HCT116 (cell line): ENCODE measurements around the gene GRIFIN. TPM values are rescaled to one million over a fixed set of nuclear protein-coding genes. Genes with fewer than 3 reads are reported as not detected.

Experiments used
- ATAC-seq: fragments of 200-7000 bp; cut with Tn5 transposase; 2 replicates; pipeline ENCODE4 v1.9.1; 2020; ENCODE audit warnings: mild to moderate bottlenecking, moderate library complexity
- BruUV-seq: library from RNA; stranded (reverse); fragments of 400-500 nt; replicated peaks from 2 replicates; lab custom pipeline; 2021; lab: Mats Ljungman, UMichigan
- CTCF ChIA-PET: fragments of 300-600 bp; sonication (Branson Sonifier 250); formaldehyde crosslinking; loops from one replicate; lab custom pipeline; 2021; ENCODE audit warnings: antibody characterized with exemption; lab: Charles Lee
- POLR2A ChIA-PET: fragments of 300-600, 350-600 bp; sonication (Branson Sonifier 250); formaldehyde crosslinking; loops from one replicate; lab custom pipeline; 2021; ENCODE audit warnings: antibody characterized with exemption; lab: Charles Lee
- RAD21 ChIA-PET, 2 experiments: fragments of 300-600 bp; sonication (Branson Sonifier 250); formaldehyde crosslinking; loops; one replicate each; lab custom pipeline; 2023; ENCODE audit warnings: low total read pairs in 2 of 2; ENCODE audit not compliant: uncharacterized antibody in 2 of 2, unreplicated experiment in 2 of 2, low non-redundant PET in 1 of 2; lab: Charles Lee
- DNase-seq: peaks from one replicate; pipeline ENCODE4 v3.0.0-alpha.2; 2010; ENCODE audit warnings: low read depth, low spot score
- H2AFZ ChIP-seq: fragments of 200-600 bp; shearing (Covaris generic), sonication (generic); 2 replicates; pipeline ENCODE4 v1.6.1; 2017; ENCODE audit warnings: low read depth, mixed run types, mixed read lengths, antibody characterized with exemption, low read length; ENCODE audit not compliant: poor library complexity, severe bottlenecking
- H3K27ac ChIP-seq: 2 replicates; pipeline ENCODE4 v1.5.1; 2012; ENCODE audit warnings: low read depth, low read length
- H3K27me3 ChIP-seq: fragments of 200-600 bp; sonication (generic); 2 replicates; pipeline ENCODE4 v1.6.1; 2016; ENCODE audit warnings: mixed run types, low read length, mixed read lengths; ENCODE audit not compliant: insufficient read depth
- H3K36me3 ChIP-seq, 2 experiments: fragments of 200-500 bp in 1 of 2; fragments of 200-600 bp in 1 of 2; sonication (Bioruptor generic) in 1 of 2; sonication (generic) in 1 of 2; 2 replicates each; pipeline versions ENCODE4 v1.5.1 to v1.6.1; 2014 to 2016; ENCODE audit warnings: low read length in 2 of 2, inconsistent platforms in 1 of 2, mixed read lengths in 1 of 2, mixed run types in 1 of 2; ENCODE audit not compliant: insufficient read depth in 2 of 2, control insufficient read depth in 1 of 2
- H3K4me1 ChIP-seq, 2 experiments: fragments of 200-600 bp in 1 of 2; sonication (generic) in 1 of 2; 2 replicates each; pipeline versions ENCODE4 v1.5.1 to v1.6.1; 2012 to 2017; ENCODE audit warnings: low read length in 2 of 2, inconsistent platforms in 1 of 2, mild to moderate bottlenecking in 1 of 2, mixed read lengths in 1 of 2, mixed run types in 1 of 2, moderate library complexity in 1 of 2; ENCODE audit not compliant: insufficient read depth in 2 of 2, control insufficient read depth in 1 of 2
- H3K4me2 ChIP-seq: fragments of 200-600 bp; sonication (generic); 2 replicates; pipeline ENCODE4 v1.6.1; 2017; ENCODE audit warnings: mixed run types, low read length, mixed read lengths
- H3K4me3 ChIP-seq, 2 experiments: fragments of 200-600 bp in 1 of 2; sonication (generic) in 1 of 2; replicated peaks in 1 of 2; 2 replicates each; pipeline ENCODE4 v1.5.1; 2011 to 2016; ENCODE audit warnings: low read length in 2 of 2, control low read depth in 1 of 2, low read depth in 1 of 2, mild to moderate bottlenecking in 1 of 2, mixed read lengths in 1 of 2, mixed run types in 1 of 2
- H3K79me2 ChIP-seq: fragments of 200-600 bp; sonication (generic); 2 replicates; pipeline ENCODE4 v1.6.1; 2017; ENCODE audit warnings: mild to moderate bottlenecking, mixed run types, low read length, moderate library complexity, mixed read lengths; ENCODE audit not compliant: insufficient read depth
- H3K9ac ChIP-seq: fragments of 200-600 bp; sonication (generic); 2 replicates; pipeline ENCODE4 v1.6.1; 2016; ENCODE audit warnings: low read length, mixed read lengths
- H3K9me2 ChIP-seq: fragments of 200-600 bp; sonication (generic), shearing (Covaris generic); 2 replicates; pipeline ENCODE4 v1.6.1; 2017; ENCODE audit warnings: mixed run types, mild to moderate bottlenecking, moderate library complexity; ENCODE audit not compliant: insufficient read depth
- H3K9me3 ChIP-seq, 2 experiments: fragments of 200-500 bp in 1 of 2; fragments of 200-600 bp in 1 of 2; sonication (Bioruptor generic) in 1 of 2; sonication (generic) in 1 of 2; 2 replicates each; pipeline ENCODE4 v1.6.1; 2014 to 2017; ENCODE audit warnings: low read length in 2 of 2, mixed read lengths in 2 of 2, inconsistent platforms in 1 of 2, low read depth in 1 of 2, mild to moderate bottlenecking in 1 of 2, mixed run types in 1 of 2, moderate library complexity in 1 of 2; ENCODE audit not compliant: control insufficient read depth in 1 of 2, insufficient read depth in 1 of 2
- H4K20me1 ChIP-seq: fragments of 200-600 bp; sonication (generic), shearing (Covaris generic); 2 replicates; pipeline ENCODE4 v1.6.1; 2017; ENCODE audit warnings: mixed run types, mild to moderate bottlenecking, moderate library complexity; ENCODE audit not compliant: insufficient read depth
- ELF1 ChIP-seq: IDR thresholded peaks from 2 replicates; pipeline ENCODE4 v1.6.1; 2012; ENCODE audit warnings: low read depth, borderline replicate concordance
- EZH2 ChIP-seq: fragments of 200-600 bp; sonication (generic); IDR thresholded peaks from 2 replicates; pipeline ENCODE4 v1.6.1; 2017; ENCODE audit warnings: antibody characterized with exemption, mixed run types
- JUND ChIP-seq: IDR thresholded peaks from 2 replicates; pipeline ENCODE4 v1.6.1; 2012
- POLR2AphosphoS5 ChIP-seq: IDR thresholded peaks from 2 replicates; pipeline ENCODE4 v1.6.1; 2011; ENCODE audit warnings: mild to moderate bottlenecking, low read depth, low read length, moderate library complexity
- RAD21 ChIP-seq: IDR thresholded peaks from 2 replicates; pipeline ENCODE4 v1.6.1; 2012; ENCODE audit warnings: low read depth, mild to moderate bottlenecking
- SIN3A ChIP-seq: IDR thresholded peaks from 2 replicates; pipeline ENCODE4 v1.6.1; 2012; ENCODE audit warnings: low read depth
- intact Hi-C: fragments of 100-400 bp; cut with micrococcal nuclease; formaldehyde crosslinking; loops from 2 replicates; pipeline ENCODE4 v1.10.0; 2022
- total RNA-seq: library from RNA; stranded (reverse); gene quantifications from one replicate; pipeline ENCODE4 v1.2.1, GENCODE V29; 2021; ENCODE audit not compliant: unreplicated experiment
- TF ChIP-seq, protein P1 (sequence below), 3 experiments: fragments of 200-600 bp in 1 of 3; sonication (generic) in 1 of 3; IDR thresholded peaks in 2 of 3; conservative IDR thresholded peaks in 1 of 3; 2 replicates each; pipeline ENCODE4 v1.5.1; 2012 to 2017; ENCODE audit warnings: low read depth in 2 of 3, low read length in 2 of 3, antibody characterized with exemption in 1 of 3, borderline replicate concordance in 1 of 3, control low read depth in 1 of 3, mild to moderate bottlenecking in 1 of 3, mixed read lengths in 1 of 3, mixed run types in 1 of 3, moderate library complexity in 1 of 3; ENCODE audit not compliant: insufficient read depth in 1 of 3

GRIFIN gene
- total RNA-seq, 1 experiment from 2014 or later: not detected

DNA sequence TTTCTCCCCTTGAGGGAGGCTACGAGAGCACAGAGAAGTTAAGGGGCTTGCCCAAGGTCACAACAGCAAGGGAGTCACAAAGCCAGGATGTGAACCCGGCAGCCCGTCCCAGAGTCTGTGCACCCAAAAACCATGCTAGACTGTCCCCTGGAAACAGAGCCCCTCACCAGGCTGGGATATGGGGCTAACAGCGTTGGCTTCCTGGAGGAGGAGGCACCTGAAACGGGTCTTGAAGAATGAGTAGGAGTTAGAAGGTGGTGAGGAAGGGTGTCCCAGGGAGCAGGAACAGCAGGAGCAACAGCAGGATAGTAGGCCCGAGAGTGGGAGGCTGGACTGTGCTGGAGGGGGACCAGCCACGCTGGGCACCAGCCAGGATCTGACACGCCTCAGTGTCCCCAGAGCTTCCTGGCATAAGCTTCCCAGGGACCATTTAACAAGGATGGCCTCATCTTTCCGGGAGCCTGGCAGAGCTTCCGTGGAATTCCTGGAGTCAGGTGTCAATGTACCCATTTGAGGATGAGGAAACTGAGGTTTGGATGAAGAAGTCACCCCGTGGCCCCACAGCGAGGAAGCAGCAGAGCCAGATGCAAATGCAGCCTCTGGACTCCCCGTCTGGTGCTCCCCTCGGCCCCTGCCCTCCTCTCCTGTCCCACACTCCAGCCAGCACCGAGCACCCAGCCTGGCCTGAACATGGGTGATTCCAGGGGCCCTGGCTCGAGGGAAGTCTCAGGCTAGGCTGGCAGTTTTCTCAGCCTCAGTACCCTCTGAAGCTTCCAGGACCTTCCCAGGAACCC, 3.3 kb upstream of the GRIFIN start:
- Histone ChIP-seq H3K27ac (no peak overlapping the region), H3K4me2 (no peak overlapping the region), H4K20me1 (no peaks in the 10 kb centered on the region), H3K9ac (no peak overlapping the region), H3K9me3 (peaks cover 3 to 12% of the 10 kb centered on the region in 2 experiments; a peak in 2 of 4 replicates), H3K9me2 (no peaks in the 10 kb centered on the region), H3K4me1 (peaks cover 7 to 11% of the 10 kb centered on the region in 2 experiments; a peak in 2 of 4 replicates), H3K36me3 (no peaks in the 10 kb centered on the region), H3K79me2 (no peaks in the 10 kb centered on the region), H3K4me3 (no peak overlapping the region), H2AFZ (no peak overlapping the region), H3K27me3 (no peaks in the 10 kb centered on the region)
- RAD21 ChIA-PET: no interaction called here
- intact Hi-C loops: no loop called here
- CTCF ChIA-PET: interaction anchor here (2.5 kb wide), 1 partner anchor 11 kb away, joined by 10 read pairs; no protein-coding TSS in a partner anchor
- ATAC-seq (no peak), DNase-seq (no peak)
- POLR2A ChIA-PET: interaction anchor here (1.9 kb wide), 1 partner anchor 11 kb away, joined by 4 read pairs; no protein-coding TSS in a partner anchor
- TF ChIP-seq RAD21 (no peak), ELF1 (no peak), JUND (no peak), SIN3A (no peak), POLR2AphosphoS5 (no peak), EZH2 (no peak)
- TF ChIP-seq, protein P1, sequence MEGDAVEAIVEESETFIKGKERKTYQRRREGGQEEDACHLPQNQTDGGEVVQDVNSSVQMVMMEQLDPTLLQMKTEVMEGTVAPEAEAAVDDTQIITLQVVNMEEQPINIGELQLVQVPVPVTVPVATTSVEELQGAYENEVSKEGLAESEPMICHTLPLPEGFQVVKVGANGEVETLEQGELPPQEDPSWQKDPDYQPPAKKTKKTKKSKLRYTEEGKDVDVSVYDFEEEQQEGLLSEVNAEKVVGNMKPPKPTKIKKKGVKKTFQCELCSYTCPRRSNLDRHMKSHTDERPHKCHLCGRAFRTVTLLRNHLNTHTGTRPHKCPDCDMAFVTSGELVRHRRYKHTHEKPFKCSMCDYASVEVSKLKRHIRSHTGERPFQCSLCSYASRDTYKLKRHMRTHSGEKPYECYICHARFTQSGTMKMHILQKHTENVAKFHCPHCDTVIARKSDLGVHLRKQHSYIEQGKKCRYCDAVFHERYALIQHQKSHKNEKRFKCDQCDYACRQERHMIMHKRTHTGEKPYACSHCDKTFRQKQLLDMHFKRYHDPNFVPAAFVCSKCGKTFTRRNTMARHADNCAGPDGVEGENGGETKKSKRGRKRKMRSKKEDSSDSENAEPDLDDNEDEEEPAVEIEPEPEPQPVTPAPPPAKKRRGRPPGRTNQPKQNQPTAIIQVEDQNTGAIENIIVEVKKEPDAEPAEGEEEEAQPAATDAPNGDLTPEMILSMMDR (IDR thresholded peaks at IDR 0.05 in 2 of 3, conservative IDR thresholded peaks at IDR 0.05 in 1 of 3; ENCODE audit: borderline replicate concordance in 1 of 3, insufficient read depth in 1 of 3, low read depth in 2 of 3, low read length in 2 of 3): no peak
- BruUV-seq: no TSS peak
